Measurements from ENCODE around the gene SELENOV.

The SELENOV gene

GRCh38 chr19:39524495-39524894 is 9.6 kb downstream of the SELENOV start:
- no peak for DNase-seq

GRCh38 chr19:39525205-39525604 is 10.3 kb downstream of the SELENOV start:
- no peak for DNase-seq

DNA sequence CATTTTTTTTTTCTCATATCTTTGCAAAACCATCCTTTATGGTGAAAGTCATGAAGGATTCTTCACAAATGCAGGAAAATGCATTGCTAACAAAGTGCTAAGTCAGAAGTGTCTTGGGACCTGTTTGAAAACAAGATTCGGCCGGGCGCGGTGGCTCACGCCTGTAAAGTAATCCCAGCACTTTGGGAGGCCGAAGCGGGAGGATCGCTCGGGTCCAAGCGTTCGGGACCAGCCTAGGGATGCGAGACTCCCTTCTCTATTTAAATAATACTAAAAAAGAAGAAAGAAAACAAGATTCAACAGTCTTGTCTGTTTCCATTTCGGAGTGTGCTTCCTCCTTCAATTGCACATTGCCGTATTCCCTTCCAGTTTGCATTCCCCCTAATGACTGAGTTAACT is 16.9 kb downstream of the SELENOV start:
- DNase-seq: no peak

- DNase-seq: peak; percentile 94 to 95
Observed at GRCh38 chr19:39532233-39533002, 17.5 kb downstream of the SELENOV start, which contains the start of gene EID2B. EID2B (minus strand) TSS chr19:39532852; CDS start chr19:39532802, 50 bp downstream.

- DNase-seq: no peak
Observed at GRCh38 chr19:39533003-39533512, 18.1 kb downstream of the SELENOV start.

DNA sequence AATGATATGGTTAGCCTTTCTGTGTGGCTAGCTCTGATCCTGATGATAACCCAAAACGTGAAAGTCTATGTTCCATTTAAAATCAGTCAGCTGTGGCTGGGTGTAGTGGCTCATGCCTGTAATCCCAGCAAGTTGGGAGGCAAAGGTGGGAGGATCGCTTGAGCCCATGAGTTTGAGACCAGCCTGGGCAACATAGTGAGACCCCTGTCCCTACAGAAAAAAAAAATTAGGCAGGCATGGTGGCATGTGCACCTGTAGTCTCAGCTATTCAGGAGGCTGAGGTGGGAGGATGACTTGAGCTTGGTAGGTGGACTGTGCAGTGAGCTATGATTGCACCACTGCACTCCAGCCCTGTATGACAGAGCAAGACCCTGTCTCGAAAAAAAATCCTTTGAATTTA is 18.9 kb downstream of the SELENOV start:
- no peak for DNase-seq

- DNase-seq: no peak
Observed at GRCh38 chr19:39539165-39539517, 24.2 kb downstream of the SELENOV start.

GRCh38 chr19:39539518-39540332 is 24.8 kb downstream of the SELENOV start, which contains the start of gene EID2:
EID2 (minus strand) TSS chr19:39540161; CDS start chr19:39540079, 82 bp downstream.
- peak; percentile 95 to 96 for DNase-seq

DNA sequence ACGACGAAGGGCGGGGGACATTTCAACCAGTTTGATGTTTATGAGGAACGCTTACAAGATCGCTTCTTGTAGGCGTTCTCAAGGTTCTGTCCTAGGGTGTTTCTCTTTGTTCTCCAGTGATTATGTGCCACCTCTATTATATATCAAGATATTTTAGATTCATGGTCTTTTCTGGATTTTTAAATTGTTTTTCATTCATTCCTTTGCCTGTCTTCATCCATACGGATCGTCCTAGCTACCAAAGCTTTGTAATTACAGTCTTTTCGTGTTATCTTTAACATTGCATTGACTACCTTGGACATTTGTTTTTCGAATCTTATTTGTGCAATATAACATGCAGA is 25.4 kb downstream of the SELENOV start:
- no peak for DNase-seq

DNA sequence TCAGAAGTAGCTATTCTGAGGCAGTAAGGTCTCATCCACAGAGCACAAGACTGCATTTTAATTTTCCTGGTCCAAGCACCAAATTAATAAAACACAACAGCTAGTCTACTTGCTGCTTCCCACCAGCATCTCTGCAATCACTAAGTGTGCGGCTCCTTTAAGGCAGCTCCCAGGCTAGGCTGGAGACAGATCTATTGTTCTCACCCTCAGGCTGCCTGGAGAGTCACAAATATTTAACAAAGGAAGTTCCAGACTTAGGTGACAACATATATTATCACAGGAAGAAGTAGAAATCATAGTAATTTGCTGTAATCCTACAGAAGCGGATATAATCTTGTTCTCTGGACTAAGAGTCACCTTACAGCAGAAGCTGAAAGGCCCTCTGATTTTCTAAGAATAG is 27.3 kb downstream of the SELENOV start:
- no peak for DNase-seq

- DNase-seq: no peak
Observed at GRCh38 chr19:39543477-39543857, 28.5 kb downstream of the SELENOV start.

DNA sequence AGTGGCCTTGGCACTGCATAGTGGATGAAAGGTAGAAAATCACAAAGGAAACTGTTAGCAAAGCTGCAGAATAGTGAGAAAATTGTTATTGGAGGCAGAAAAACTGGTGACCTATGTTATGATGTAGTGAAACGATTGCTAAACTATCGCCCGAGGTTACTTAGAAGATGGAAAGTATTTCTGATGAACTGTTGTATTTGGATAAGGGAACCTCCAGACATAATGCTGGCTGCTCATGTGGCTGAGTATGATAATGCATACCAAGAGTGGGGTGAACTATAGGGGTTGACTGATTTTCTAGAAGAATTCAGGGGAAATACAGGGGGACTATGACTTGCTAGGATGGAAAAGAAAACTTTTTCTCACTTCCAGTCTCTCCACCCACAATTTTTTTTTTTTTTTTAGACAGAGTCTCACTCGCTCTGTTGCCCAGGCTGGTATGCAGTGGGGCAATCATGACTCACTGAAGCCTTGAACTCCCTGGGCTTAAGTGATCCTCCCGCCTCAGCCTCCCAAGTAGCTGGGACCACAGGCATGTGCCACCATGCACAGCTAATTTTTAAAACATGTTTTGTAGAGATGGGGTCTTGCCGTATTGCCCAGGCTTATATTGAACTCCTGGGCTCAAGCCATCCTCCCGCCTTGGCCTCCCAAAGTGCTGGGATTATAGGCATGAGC is 29.4 kb downstream of the SELENOV start:
- peak in 1 of 2 donors; percentile 17 for DNase-seq

GRCh38 chr19:39544911-39545310 is 30.0 kb downstream of the SELENOV start:
- DNase-seq: no peak

DNA sequence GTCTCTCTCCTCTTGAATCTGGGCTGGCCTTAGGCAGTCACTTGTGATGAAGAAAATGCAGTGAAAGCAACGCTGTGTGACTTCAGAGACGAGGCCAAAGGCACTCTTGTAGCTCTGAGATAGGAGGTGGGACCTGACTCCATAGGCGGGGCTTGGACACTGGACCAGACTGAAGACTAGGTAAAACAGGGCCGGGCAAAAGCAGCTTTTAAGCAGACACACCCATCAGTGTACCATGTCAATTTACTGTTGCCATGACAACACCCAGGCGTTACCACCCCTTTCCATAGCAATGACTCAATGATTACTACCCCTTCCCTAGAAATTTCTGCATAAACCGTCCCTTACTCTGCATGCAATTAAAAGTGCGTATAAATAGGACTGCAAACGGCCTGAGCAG is 31.7 kb downstream of the SELENOV start:
- DNase-seq: peak in 1 of 2 donors; percentile 12

DNA sequence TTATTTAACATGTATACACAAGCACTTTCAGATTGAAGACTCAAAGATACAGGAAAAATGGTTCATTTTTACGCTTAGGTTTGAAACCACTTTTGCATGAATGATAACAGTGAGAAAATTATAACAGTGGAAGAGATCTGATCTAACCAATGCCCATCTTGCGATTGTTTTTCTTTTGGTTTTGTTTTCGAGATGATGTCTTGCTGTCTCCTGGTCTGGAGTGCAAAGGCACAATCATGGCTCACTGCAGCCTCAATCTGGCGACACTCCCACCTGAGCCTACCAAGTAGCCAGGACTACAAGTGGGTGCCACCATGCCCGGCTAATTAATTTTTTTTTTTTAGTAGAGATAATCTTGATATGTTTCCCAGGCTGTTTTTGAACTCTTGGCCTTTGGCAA is 35.3 kb downstream of the SELENOV start:
- no peak for DNase-seq

GRCh38 chr19:39553082-39553652 is 38.2 kb downstream of the SELENOV start:
- no peak for DNase-seq

DNA sequence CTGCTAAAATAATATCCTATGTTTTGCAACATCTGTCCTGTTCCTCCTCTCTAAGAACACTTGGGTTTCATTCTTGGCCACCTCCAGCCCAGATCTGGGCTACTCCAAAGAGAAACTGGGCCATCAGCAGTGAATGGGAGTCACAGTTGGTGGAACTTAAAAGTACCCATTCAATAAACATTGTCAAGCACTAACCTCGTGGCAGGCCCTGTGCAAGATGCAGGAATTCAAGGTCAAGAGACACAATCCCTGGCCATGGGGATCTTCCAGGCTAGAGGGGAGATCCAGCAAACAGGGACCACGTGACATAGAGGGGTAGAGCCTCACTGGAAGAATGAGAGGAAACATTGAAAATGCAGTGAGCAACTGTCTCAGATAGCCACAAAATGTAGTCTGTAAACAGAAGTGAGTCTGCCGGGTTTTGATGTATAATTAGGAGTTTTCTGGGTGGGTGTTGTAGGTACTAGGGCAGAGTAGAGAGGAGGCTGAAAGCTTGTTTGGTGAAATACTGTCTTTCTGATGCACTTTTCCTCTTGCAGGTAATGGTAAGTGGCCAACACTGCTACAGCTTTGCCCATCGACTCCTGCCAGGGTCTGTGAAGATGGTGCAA is 39.9 kb downstream of the SELENOV start:
- no peak for DNase-seq

- no peak for DNase-seq
Observed at GRCh38 chr19:39555883-39556282, 40.9 kb downstream of the SELENOV start.

GRCh38 chr19:39557811-39558623 is 43.1 kb downstream of the SELENOV start:
- no peak for DNase-seq

DNA sequence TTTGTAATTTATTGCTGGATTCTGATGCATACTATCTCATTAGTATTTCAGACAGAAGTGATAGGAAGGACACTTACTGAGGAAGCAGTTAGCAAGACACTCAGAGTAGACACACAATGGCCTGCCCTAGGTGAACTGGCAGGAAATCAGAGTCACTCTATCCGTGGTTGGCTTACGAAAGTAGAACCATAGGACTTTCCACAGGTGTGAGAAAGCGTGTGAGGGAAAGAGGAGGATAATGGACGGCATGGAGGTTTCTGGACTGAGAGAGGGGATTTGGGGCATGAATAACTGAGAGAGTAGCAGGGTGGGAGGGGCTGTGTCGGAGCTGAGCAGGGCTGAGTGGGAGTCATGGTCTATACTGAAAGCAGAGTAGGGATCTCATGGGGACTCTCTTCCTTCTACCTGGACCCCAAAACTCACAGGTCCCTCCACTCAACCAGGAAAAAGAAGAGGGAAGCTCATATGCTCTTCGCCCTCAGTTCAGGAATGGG is 43.7 kb downstream of the SELENOV start:
- DNase-seq: no peak

DNA sequence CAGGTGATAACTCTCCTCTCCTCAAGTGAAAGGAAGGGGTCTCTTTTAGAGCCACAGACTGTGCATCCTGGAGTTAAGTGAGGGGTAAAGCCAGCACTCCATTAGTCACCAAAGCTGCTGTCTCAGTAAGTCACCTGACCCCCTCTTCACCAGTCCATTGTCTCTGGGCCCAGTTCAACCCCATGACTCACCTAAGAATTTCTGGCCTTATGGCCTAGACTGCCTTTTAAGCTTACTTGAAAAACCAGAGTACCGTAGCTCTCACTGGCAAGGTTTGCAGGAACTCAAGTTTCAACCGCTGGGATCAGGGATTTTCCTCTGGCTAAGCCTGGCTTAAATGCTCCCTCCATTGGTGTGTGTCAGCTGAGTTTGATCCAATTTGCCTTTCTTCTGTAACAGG is 48.5 kb downstream of the SELENOV start:
- DNase-seq: no peak

DNA sequence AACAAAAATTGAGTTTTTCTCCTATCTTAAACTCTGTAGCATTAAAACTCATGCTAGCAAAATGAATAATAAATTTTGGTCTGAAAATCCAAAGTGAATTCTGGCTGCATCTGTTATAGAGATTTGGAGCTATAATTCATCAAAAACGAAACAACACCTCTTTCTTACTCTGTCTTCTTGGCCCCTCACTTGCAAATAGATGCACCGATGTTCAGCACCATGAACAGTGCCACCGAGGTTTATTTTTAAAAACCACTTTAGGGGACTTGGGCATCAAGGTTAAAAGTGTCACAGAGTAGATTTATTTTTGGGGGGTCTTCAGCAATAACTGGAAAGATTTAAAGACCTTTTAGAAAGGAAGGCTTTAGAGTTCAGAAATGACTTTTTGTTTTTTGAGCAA is 51.1 kb downstream of the SELENOV start:
- no peak for DNase-seq
